ENCODE measurements around the gene NTRK2. TPM values are rescaled to one million over a fixed set of nuclear protein-coding genes. Genes with fewer than 3 reads are reported as not detected.

The NTRK2 gene
- total RNA-seq, 1 donor from 2014 or later = 16.0 TPM

DNA sequence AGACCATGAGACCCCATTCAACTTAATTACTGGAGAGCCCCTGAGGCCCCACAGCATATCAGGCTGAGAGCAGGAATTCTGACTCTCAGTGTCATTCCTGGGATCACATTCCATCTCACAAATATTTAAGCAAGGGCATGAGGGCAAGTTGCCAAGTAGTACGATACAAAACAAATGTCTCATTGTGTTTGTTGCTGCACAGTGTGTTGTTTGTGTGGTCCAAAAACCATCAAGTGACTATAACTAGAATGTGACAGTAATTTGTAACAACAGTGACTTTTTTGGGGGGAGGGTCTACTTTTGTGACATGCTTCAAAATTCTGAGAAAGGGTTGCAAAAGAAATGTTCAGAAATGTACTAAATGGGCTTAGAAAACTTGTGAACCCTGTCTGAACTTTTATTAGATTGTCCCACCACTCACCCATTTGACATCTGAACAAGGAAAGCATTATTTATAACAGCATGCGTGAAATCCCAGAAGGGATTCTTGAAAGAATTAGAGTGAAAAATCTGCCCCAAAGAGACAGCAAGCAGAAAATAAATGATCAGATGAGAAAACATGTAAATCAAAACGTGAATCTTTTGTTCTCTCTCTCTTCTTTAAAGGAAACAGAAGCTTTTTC, 347.0 kb downstream of the NTRK2 start:
- no peak for DNase-seq (ENCODE audit: extremely low spot score in 2 of 2)
- Histone ChIP-seq H3K27me3 (no peaks in the 10 kb centered on the region), H3K4me1 (no peaks in the 10 kb centered on the region), H3K36me3 (no peaks in the 10 kb centered on the region), H3K4me3 (no peak overlapping the region), H3K27ac (no peak overlapping the region), H3K9me3 (no peaks in the 10 kb centered on the region)
- TF ChIP-seq POLR2AphosphoS5 (IDR thresholded peaks at IDR 0.05; ENCODE audit: insufficient read depth in 1 of 2, low read depth in 1 of 2) (no peak), POLR2A (IDR thresholded peaks at IDR 0.05) (no peak)
- TF ChIP-seq, protein P1, sequence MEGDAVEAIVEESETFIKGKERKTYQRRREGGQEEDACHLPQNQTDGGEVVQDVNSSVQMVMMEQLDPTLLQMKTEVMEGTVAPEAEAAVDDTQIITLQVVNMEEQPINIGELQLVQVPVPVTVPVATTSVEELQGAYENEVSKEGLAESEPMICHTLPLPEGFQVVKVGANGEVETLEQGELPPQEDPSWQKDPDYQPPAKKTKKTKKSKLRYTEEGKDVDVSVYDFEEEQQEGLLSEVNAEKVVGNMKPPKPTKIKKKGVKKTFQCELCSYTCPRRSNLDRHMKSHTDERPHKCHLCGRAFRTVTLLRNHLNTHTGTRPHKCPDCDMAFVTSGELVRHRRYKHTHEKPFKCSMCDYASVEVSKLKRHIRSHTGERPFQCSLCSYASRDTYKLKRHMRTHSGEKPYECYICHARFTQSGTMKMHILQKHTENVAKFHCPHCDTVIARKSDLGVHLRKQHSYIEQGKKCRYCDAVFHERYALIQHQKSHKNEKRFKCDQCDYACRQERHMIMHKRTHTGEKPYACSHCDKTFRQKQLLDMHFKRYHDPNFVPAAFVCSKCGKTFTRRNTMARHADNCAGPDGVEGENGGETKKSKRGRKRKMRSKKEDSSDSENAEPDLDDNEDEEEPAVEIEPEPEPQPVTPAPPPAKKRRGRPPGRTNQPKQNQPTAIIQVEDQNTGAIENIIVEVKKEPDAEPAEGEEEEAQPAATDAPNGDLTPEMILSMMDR (IDR thresholded peaks at IDR 0.05) = no peak
- intact Hi-C loops (cut with DNase I) = no loop called here

DNA sequence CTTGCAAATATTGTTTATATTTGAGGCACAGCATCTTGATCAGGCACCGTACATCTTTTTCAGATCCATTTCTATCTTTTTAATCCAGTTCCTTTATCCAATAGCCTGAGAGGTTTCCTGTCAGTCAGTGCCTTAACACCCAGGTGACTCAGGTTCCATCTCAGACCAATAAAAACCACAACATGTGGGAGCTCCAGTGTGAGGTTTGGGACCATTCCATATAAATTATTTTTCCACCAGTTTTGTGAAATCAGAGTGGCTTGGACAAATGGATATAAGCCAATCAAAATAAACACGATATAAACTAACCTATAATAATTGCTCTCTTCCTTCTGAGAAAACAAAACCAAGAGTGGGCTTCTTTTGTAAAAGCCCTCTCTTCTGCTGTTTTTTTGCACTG, 351.3 kb downstream of the NTRK2 start:
- Histone ChIP-seq H3K27me3 (no peaks in the 10 kb centered on the region), H3K36me3 (no peaks in the 10 kb centered on the region), H3K4me1 (no peaks in the 10 kb centered on the region), H3K27ac (no peak overlapping the region), H3K4me3 (no peak overlapping the region), H3K9me3 (no peaks in the 10 kb centered on the region)
- no peak for DNase-seq (ENCODE audit: extremely low spot score in 2 of 2)
- TF ChIP-seq, protein P1 (IDR thresholded peaks at IDR 0.05) = no peak
- TF ChIP-seq POLR2A (IDR thresholded peaks at IDR 0.05) (no peak), POLR2AphosphoS5 (IDR thresholded peaks at IDR 0.05; ENCODE audit: insufficient read depth in 1 of 2, low read depth in 1 of 2) (no peak)
- intact Hi-C loops (cut with DNase I) = no loop called here

DNA sequence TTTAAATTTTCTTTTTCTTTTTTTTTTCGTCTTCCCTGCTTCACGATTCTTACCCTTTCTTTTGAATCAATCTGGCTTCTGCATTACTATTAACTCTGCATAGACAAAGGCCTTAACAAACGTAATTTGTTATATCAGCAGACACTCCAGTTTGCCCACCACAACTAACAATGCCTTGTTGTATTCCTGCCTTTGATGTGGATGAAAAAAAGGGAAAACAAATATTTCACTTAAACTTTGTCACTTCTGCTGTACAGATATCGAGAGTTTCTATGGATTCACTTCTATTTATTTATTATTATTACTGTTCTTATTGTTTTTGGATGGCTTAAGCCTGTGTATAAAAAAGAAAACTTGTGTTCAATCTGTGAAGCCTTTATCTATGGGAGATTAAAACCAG, 352.2 kb downstream of the NTRK2 start:
- Histone ChIP-seq H3K27ac (no peak overlapping the region), H3K4me1 (no peaks in the 10 kb centered on the region), H3K27me3 (no peaks in the 10 kb centered on the region), H3K9me3 (no peaks in the 10 kb centered on the region), H3K36me3 (no peaks in the 10 kb centered on the region), H3K4me3 (no peak overlapping the region)
- intact Hi-C loops (cut with DNase I) = no loop called here
- no peak for TF ChIP-seq POLR2A (IDR thresholded peaks at IDR 0.05)
- TF ChIP-seq POLR2AphosphoS5 (IDR thresholded peaks at IDR 0.05; ENCODE audit: insufficient read depth in 1 of 2, low read depth in 1 of 2) = no peak
- TF ChIP-seq, protein P1 (IDR thresholded peaks at IDR 0.05) = no peak
- DNase-seq (ENCODE audit: extremely low spot score in 2 of 2) = no peak

DNA sequence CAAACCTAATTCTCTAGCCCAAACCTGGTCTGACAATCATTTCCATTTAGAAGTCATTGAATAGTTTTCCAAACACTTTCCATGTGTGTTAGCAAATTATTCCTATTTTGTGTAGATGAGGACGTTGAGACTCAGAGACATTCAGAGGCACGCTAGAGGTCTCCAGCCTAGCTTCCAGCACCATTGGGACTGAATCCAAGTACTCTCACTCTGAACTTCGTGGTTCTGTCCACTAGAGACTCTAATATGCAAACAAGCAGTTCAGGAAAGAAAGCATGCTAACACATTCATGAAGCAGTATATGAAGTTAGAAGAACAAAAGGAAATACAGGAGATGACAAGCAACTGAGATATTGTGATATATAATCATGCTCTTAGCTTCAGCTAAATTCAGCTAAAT, 354.8 kb downstream of the NTRK2 start:
- no peak for DNase-seq (ENCODE audit: extremely low spot score in 2 of 2)
- Histone ChIP-seq H3K4me1 (no peaks in the 10 kb centered on the region), H3K4me3 (no peak overlapping the region), H3K27ac (no peak overlapping the region), H3K36me3 (no peaks in the 10 kb centered on the region), H3K9me3 (no peaks in the 10 kb centered on the region), H3K27me3 (no peaks in the 10 kb centered on the region)
- intact Hi-C loops (cut with DNase I) = no loop called here
- TF ChIP-seq POLR2A (IDR thresholded peaks at IDR 0.05) (no peak), POLR2AphosphoS5 (IDR thresholded peaks at IDR 0.05; ENCODE audit: insufficient read depth in 1 of 2, low read depth in 1 of 2) (no peak)
- TF ChIP-seq, protein P1 (IDR thresholded peaks at IDR 0.05) = no peak

DNA sequence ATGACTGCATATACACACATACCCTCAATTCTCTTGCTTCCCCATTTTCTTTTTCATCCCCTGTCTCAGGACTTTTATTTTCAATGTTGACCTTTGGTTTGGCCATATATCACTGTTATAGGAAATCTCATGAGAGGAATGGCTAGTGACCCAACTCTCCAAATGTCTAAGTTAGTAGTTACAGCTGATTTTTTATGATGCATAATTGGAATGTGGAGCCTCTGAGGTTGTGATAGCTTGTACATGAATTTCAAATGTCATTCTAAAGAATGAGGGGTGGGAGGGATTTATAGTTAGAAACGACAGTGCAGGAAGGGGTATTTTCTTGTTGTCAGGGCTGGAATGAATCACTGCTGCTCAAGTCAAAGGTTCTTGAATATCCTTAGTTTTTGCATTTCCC, 356.1 kb downstream of the NTRK2 start:
- Histone ChIP-seq H3K4me1 (no peaks in the 10 kb centered on the region), H3K4me3 (no peak overlapping the region), H3K9me3 (no peaks in the 10 kb centered on the region), H3K27me3 (no peaks in the 10 kb centered on the region), H3K27ac (no peak overlapping the region), H3K36me3 (no peaks in the 10 kb centered on the region)
- intact Hi-C loops (cut with DNase I) = loop anchor here (5.0 kb wide), 1 partner anchor 53 kb away; no protein-coding TSS in a partner anchor
- no peak for TF ChIP-seq POLR2A (IDR thresholded peaks at IDR 0.05)
- TF ChIP-seq, protein P1 (IDR thresholded peaks at IDR 0.05) = no peak
- no peak for TF ChIP-seq POLR2AphosphoS5 (IDR thresholded peaks at IDR 0.05; ENCODE audit: insufficient read depth in 1 of 2, low read depth in 1 of 2)
- DNase-seq (ENCODE audit: extremely low spot score in 2 of 2) = no peak

Measured in vagina (tissue), 2 donors.